HepG2 (cell line): ENCODE measurements around the gene GPS1. TPM values are rescaled to one million over a fixed set of nuclear protein-coding genes. Genes with fewer than 3 reads are reported as not detected.

Experiments
- AGO1 ChIP-seq: fragments of 200-400 bp; formaldehyde crosslinking; IDR thresholded peaks from 2 replicates; pipeline ENCODE4 v1.6.1; 2017; ENCODE audit warnings: mild to moderate bottlenecking, low read depth, low read length, moderate library complexity; ENCODE audit not compliant: poor library complexity, severe bottlenecking
- BHLHE40 ChIP-seq: IDR thresholded peaks from 2 replicates; pipeline ENCODE4 v1.6.1; 2011; ENCODE audit warnings: low read length, improper control_type of control experiment
- CBX1 ChIP-seq: IDR thresholded peaks from one replicate; pipeline ENCODE4 v1.6.1; 2016; ENCODE audit warnings: antibody characterized with exemption, low read depth
- DNMT3B ChIP-seq: conservative IDR thresholded peaks from 2 replicates; pipeline ENCODE4 v1.6.1; 2016; ENCODE audit warnings: missing biosample characterization, control low read depth
- DRAP1 ChIP-seq: IDR thresholded peaks from 2 replicates; pipeline ENCODE4 v1.6.1; 2016; ENCODE audit warnings: missing genetic modification reagents, missing compliant biosample characterization
- ELF1 ChIP-seq: sonication (generic); formaldehyde crosslinking; IDR thresholded peaks from 2 replicates; pipeline ENCODE4 v1.4.0; 2020; ENCODE audit warnings: missing genetic modification reagents
- KLF6 ChIP-seq: IDR thresholded peaks from 2 replicates; pipeline ENCODE4 v1.8.0; 2016; ENCODE audit warnings: missing biosample characterization, missing genetic modification reagents
- NBN ChIP-seq: fragments of 450-650 bp; conservative IDR thresholded peaks from 2 replicates; pipeline ENCODE4 v1.6.1; 2017
- NFKB2 ChIP-seq: sonication (generic); formaldehyde crosslinking; IDR thresholded peaks from 2 replicates; pipeline ENCODE4 v1.4.0; 2020; ENCODE audit warnings: missing genetic modification reagents, borderline replicate concordance
- SP140L ChIP-seq: sonication (generic); formaldehyde crosslinking; IDR thresholded peaks from 2 replicates; pipeline ENCODE4 v1.4.0; 2020; ENCODE audit warnings: missing genetic modification reagents, borderline replicate concordance
- THAP11 ChIP-seq: IDR thresholded peaks from 2 replicates; pipeline ENCODE4 v1.6.1; 2016; ENCODE audit warnings: missing biosample characterization, missing genetic modification reagents
- XBP1 ChIP-seq: sonication (generic); formaldehyde crosslinking; IDR thresholded peaks from 2 replicates; pipeline ENCODE4 v1.5.0; 2020; ENCODE audit warnings: missing genetic modification reagents
- ZC3H13 ChIP-seq: sonication (generic); formaldehyde crosslinking; IDR thresholded peaks from 2 replicates; pipeline ENCODE4 v1.8.1; 2023; ENCODE audit warnings: mild to moderate bottlenecking, missing genetic modification reagents, moderate library complexity
- ZMAT3 ChIP-seq: sonication (generic); formaldehyde crosslinking; conservative IDR thresholded peaks from 2 replicates; pipeline ENCODE4 v1.7.0; 2021; ENCODE audit warnings: missing genetic modification reagents
- ZNF160 ChIP-seq: sonication (generic); formaldehyde crosslinking; IDR thresholded peaks from 2 replicates; pipeline ENCODE4 v1.8.0; 2022; ENCODE audit warnings: mild to moderate bottlenecking, inconsistent platforms, missing genetic modification reagents
- ZNF260 ChIP-seq: sonication (generic); formaldehyde crosslinking; IDR thresholded peaks from 2 replicates; pipeline ENCODE4 v1.4.0; 2020; ENCODE audit warnings: missing genetic modification reagents, low read depth, mild to moderate bottlenecking, borderline replicate concordance
- ZNF263 ChIP-seq: sonication (generic); formaldehyde crosslinking; IDR thresholded peaks from 2 replicates; pipeline ENCODE4 v1.4.0; 2020; ENCODE audit warnings: missing genetic modification reagents
- ZNF484 ChIP-seq: sonication (generic); formaldehyde crosslinking; IDR thresholded peaks from 2 replicates; pipeline ENCODE4 v1.5.1; 2020; ENCODE audit warnings: mild to moderate bottlenecking, low read depth, missing genetic modification reagents, borderline replicate concordance
- ZNF562 ChIP-seq: sonication (generic); formaldehyde crosslinking; IDR thresholded peaks from 2 replicates; pipeline ENCODE4 v1.8.0; 2022; ENCODE audit warnings: missing genetic modification reagents, borderline replicate concordance
- ZNF646 ChIP-seq: sonication (generic); formaldehyde crosslinking; IDR thresholded peaks from 2 replicates; pipeline ENCODE4 v1.9.0; 2021; ENCODE audit warnings: mild to moderate bottlenecking, missing genetic modification reagents
- ZNF652 ChIP-seq: IDR thresholded peaks from 2 replicates; pipeline ENCODE4 v1.6.1; 2016; ENCODE audit warnings: low read depth, borderline replicate concordance
- ZNF777 ChIP-seq: sonication (generic); formaldehyde crosslinking; IDR thresholded peaks from 2 replicates; pipeline ENCODE4 v1.4.0; 2020; ENCODE audit warnings: missing genetic modification reagents
- polyA plus RNA-seq, 8 experiments: library from polyadenylated mRNA; depleted of rRNA in 3 of 8; stranded (reverse) in 7 of 8; unstranded in 1 of 8; fragments of >200 nt; fragmentation: Illumina TruSeq in 4 of 8; extraction: Trizol in 4 of 8; gene quantifications; 2 replicates each; pipeline versions ENCODE4 v1.2.1 to v1.2.3, GENCODE V29; 2011 to 2016; ENCODE audit warnings: low read depth in 4 of 8, missing spikeins in 1 of 8, mixed read lengths in 1 of 8; ENCODE audit not compliant: insufficient read depth in 1 of 8
- total RNA-seq, 5 experiments: library from RNA; depleted of rRNA; stranded (reverse); fragments of >200 nt; fragmentation: Illumina TruSeq; extraction: Trizol; gene quantifications; 2 replicates each; pipeline ENCODE4 v1.2.3, GENCODE V29; 2016; ENCODE audit warnings: low read depth in 1 of 5
- TF ChIP-seq, protein P1 (sequence below): sonication (generic); formaldehyde crosslinking; IDR thresholded peaks from 2 replicates; pipeline ENCODE4 v1.4.0; 2020; ENCODE audit warnings: missing genetic modification reagents

The GPS1 gene
- total and polyA plus RNA-seq, 2 of the 13 experiments (the other 11 are each of a cell fraction or from before 2014, with no cell fraction given), result 124 to 128 TPM

DNA sequence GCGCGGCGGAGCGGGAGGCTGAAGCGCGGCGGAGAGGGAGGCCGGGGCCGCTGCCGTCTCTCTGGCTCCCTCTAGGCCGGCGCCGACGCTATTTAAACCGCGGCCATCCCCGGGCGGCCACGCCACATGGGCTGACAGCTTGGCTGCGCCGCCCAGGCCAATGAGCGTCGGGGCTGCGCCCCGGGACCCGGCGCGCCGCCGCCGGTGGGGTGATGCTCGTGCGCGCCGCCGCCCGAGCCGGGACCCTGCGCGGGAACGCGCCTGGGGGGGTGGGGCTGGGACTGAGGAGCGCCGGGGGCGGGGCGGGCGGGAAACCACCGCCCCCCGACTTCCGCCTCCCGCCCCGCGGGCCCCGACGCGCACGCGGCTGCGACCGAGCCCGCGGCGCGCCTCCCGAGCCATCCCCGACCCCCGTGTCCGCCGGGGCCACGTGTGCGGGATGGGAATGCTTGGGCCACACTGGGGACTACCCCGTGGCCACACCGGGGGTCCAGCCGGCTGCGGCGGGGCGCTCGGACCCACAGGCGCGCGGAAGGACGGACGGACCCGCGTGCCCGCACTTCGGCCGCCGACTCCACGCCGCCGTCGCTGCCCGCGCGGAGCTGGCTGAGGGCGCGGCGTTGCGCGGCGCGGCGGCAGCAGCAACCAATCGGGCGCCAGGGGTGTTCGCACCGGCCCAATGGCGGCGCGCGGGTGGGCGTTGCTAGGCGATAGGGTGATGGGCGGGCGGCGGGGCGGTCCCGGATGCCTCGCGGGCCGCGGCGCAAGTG is 46.7 kb downstream of the GPS1 start, which contains the start of gene FASN (continued):
- TF ChIP-seq ZC3H13 (CRISPR knock-in tag) (peak; percentile 35; the same call in 1 of the 2 replicates), ZNF484 (peak; percentile 89; the same call in 1 of the 2 replicates), THAP11 (CRISPR knock-in tag) (peak; percentile 68; the same call in 1 of the 2 replicates), ZMAT3 (CRISPR knock-in tag) (peak; percentile 91), DNMT3B (CRISPR knock-in tag) (0 out of 2 replicates have a peak, but pooled peaks have one; percentile 65), ZNF160 (CRISPR knock-in tag) (peak; percentile 67), SP140L (CRISPR knock-in tag) (0 out of 2 replicates have a peak, but pooled peaks have one; percentile 15), XBP1 (CRISPR knock-in tag) (0 out of 2 replicates have a peak, but pooled peaks have one; percentile 46), BHLHE40 (0 out of 2 replicates have a peak, but pooled peaks have one; percentile 46), CBX1 (peak; percentile 76), NFKB2 (CRISPR knock-in tag) (peak; percentile 12; the same call in 1 of the 2 replicates), ZNF652 (CRISPR knock-in tag) (no peak), ZNF562 (CRISPR knock-in tag) (peak; percentile 95; the same call in 1 of the 2 replicates), NBN (no peak), ZNF263 (CRISPR knock-in tag) (peak; percentile 47), AGO1 (peak; percentile 37), ZNF777 (peak; percentile 93), DRAP1 (peak; percentile 98), KLF6 (CRISPR knock-in tag) (peak; percentile 93), ELF1 (no peak), ZNF646 (CRISPR knock-in tag) (peak; percentile 20; the same call in 1 of the 2 replicates), ZNF260 (CRISPR knock-in tag) (no peak)
- TF ChIP-seq, protein P1, sequence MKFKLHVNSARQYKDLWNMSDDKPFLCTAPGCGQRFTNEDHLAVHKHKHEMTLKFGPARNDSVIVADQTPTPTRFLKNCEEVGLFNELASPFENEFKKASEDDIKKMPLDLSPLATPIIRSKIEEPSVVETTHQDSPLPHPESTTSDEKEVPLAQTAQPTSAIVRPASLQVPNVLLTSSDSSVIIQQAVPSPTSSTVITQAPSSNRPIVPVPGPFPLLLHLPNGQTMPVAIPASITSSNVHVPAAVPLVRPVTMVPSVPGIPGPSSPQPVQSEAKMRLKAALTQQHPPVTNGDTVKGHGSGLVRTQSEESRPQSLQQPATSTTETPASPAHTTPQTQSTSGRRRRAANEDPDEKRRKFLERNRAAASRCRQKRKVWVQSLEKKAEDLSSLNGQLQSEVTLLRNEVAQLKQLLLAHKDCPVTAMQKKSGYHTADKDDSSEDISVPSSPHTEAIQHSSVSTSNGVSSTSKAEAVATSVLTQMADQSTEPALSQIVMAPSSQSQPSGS (CRISPR knock-in tag), result peak; percentile 33; the same call in 1 of the 2 replicates
